H9 (cell line): ENCODE data around the gene IFNA4. TPM values are rescaled to one million over a fixed set of nuclear protein-coding genes. Genes with fewer than 3 reads are reported as not detected.

ENCODE experiments used
- DNase-seq: peaks from one replicate; pipeline ENCODE4 v3.0.0-alpha.2; 2017
- H2AFZ ChIP-seq: one replicate; pipeline ENCODE4 v1.6.1; 2013; ENCODE audit warnings: mild to moderate bottlenecking, low read length, control low read depth, moderate library complexity
- H2AK5ac ChIP-seq: 2 replicates; pipeline ENCODE4 v1.6.1; 2013; ENCODE audit warnings: low read length, control low read depth, mixed read lengths; ENCODE audit not compliant: insufficient read length
- H2BK120ac ChIP-seq: one replicate; pipeline ENCODE4 v1.6.1; 2013; ENCODE audit warnings: low read depth, mild to moderate bottlenecking, low read length, control low read depth, inconsistent platforms; ENCODE audit not compliant: poor library complexity, severe bottlenecking
- H2BK12ac ChIP-seq: 2 replicates; pipeline ENCODE4 v1.6.1; 2013; ENCODE audit warnings: low read length, control low read depth, mixed read lengths, low read depth; ENCODE audit not compliant: insufficient read length
- H2BK15ac ChIP-seq: 2 replicates; pipeline ENCODE4 v1.6.1; 2013; ENCODE audit warnings: low read depth, low read length, control low read depth
- H2BK20ac ChIP-seq: one replicate; pipeline ENCODE4 v1.6.1; 2013; ENCODE audit warnings: low read depth, mild to moderate bottlenecking, low read length, control low read depth, inconsistent platforms; ENCODE audit not compliant: poor library complexity, severe bottlenecking
- H2BK5ac ChIP-seq: 2 replicates; pipeline ENCODE4 v1.6.1; 2013; ENCODE audit warnings: low read length, control low read depth, mixed read lengths; ENCODE audit not compliant: insufficient read length
- H3K14ac ChIP-seq: 2 replicates; pipeline ENCODE4 v1.6.1; 2013; ENCODE audit warnings: low read length, control low read depth; ENCODE audit not compliant: insufficient read depth
- H3K18ac ChIP-seq: 2 replicates; pipeline ENCODE4 v1.6.1; 2013; ENCODE audit warnings: low read depth, mild to moderate bottlenecking, mixed read lengths, low read length, control low read depth; ENCODE audit not compliant: insufficient read length
- H3K23ac ChIP-seq: 2 replicates; pipeline ENCODE4 v1.6.1; 2013; ENCODE audit warnings: low read length, control low read depth, mixed read lengths, low read depth; ENCODE audit not compliant: insufficient read length
- H3K23me2 ChIP-seq: 2 replicates; pipeline ENCODE4 v1.6.1; 2013; ENCODE audit warnings: low read depth, mild to moderate bottlenecking, mixed read lengths, low read length, control low read depth; ENCODE audit not compliant: insufficient read length, poor library complexity, severe bottlenecking
- H3K27ac ChIP-seq: 2 replicates; pipeline ENCODE4 v1.5.1; 2013; ENCODE audit warnings: low read length, control low read depth, mixed read lengths, low read depth; ENCODE audit not compliant: insufficient read length
- H3K27me3 ChIP-seq: 2 replicates; pipeline ENCODE4 v1.6.1; 2013; ENCODE audit warnings: low read length, control low read depth, inconsistent platforms; ENCODE audit not compliant: insufficient read depth
- H3K4ac ChIP-seq: 2 replicates; pipeline ENCODE4 v1.6.1; 2013; ENCODE audit warnings: low read depth, mild to moderate bottlenecking, control low read depth, inconsistent platforms, low read length, moderate library complexity
- H3K4me1 ChIP-seq: 2 replicates; pipeline ENCODE4 v1.6.1; 2013; ENCODE audit warnings: low read length, control low read depth, inconsistent platforms; ENCODE audit not compliant: insufficient read depth
- H3K4me2 ChIP-seq: 2 replicates; pipeline ENCODE4 v1.6.1; 2013; ENCODE audit warnings: low read length, control low read depth, mixed read lengths; ENCODE audit not compliant: insufficient read length, insufficient read depth
- H3K56ac ChIP-seq: 2 replicates; pipeline ENCODE4 v1.6.1; 2013; ENCODE audit warnings: low read depth, mild to moderate bottlenecking, mixed read lengths, low read length, control low read depth; ENCODE audit not compliant: insufficient read length
- H3K79me1 ChIP-seq: 2 replicates; pipeline ENCODE4 v1.6.1; 2013; ENCODE audit warnings: low read depth, mild to moderate bottlenecking, moderate library complexity, low read length, control low read depth, inconsistent platforms; ENCODE audit not compliant: insufficient read depth, poor library complexity, severe bottlenecking
- H3K79me2 ChIP-seq: 2 replicates; pipeline ENCODE4 v1.6.1; 2013; ENCODE audit warnings: low read length, control low read depth, inconsistent platforms; ENCODE audit not compliant: insufficient read depth
- H3K9ac ChIP-seq: 2 replicates; pipeline ENCODE4 v1.6.1; 2013; ENCODE audit warnings: low read length, control low read depth, mixed read lengths; ENCODE audit not compliant: insufficient read length; ENCODE audit errors: extremely low read depth
- H3K9me3 ChIP-seq: one replicate; pipeline ENCODE4 v1.6.1; 2013; ENCODE audit warnings: low read depth, low read length, inconsistent platforms; ENCODE audit not compliant: control insufficient read depth
- H3T11ph ChIP-seq: one replicate; pipeline ENCODE4 v1.6.1; 2013; ENCODE audit warnings: mild to moderate bottlenecking, low read length, control low read depth, inconsistent platforms
- H4K20me1 ChIP-seq: one replicate; pipeline ENCODE4 v1.6.1; 2013; ENCODE audit not compliant: control insufficient read depth, insufficient read length, insufficient read depth
- H4K5ac ChIP-seq: 2 replicates; pipeline ENCODE4 v1.6.1; 2013; ENCODE audit warnings: low read depth, mild to moderate bottlenecking, mixed read lengths, low read length, control low read depth; ENCODE audit not compliant: insufficient read length
- H4K8ac ChIP-seq: replicated peaks from 2 replicates; pipeline ENCODE4 v1.6.1; 2013; ENCODE audit warnings: low read length, control low read depth, mixed read lengths, low read depth; ENCODE audit not compliant: insufficient read length
- H4K91ac ChIP-seq: 2 replicates; pipeline ENCODE4 v1.6.1; 2013; ENCODE audit warnings: low read depth, mild to moderate bottlenecking, moderate library complexity, mixed read lengths, low read length, control low read depth; ENCODE audit not compliant: insufficient read length
- H3K27ac Mint-ChIP-seq, 3 experiments: 2 replicates in 2 of 3; 3 replicates in 1 of 3; pipeline ENCODE4 v1.8.0; 2020 to 2021; ENCODE audit warnings: mixed read lengths in 3 of 3, mild to moderate bottlenecking in 1 of 3, moderate library complexity in 1 of 3
- H3K27me3 Mint-ChIP-seq: 2 replicates; pipeline ENCODE4 v1.8.0; 2021; ENCODE audit warnings: low read depth, mild to moderate bottlenecking, moderate library complexity, mixed read lengths
- H3K36me3 Mint-ChIP-seq, 3 experiments: 2 replicates in 2 of 3; 3 replicates in 1 of 3; pipeline ENCODE4 v1.8.0; 2020 to 2021; ENCODE audit warnings: low read depth in 3 of 3, mixed read lengths in 3 of 3; ENCODE audit not compliant: insufficient read depth in 1 of 3
- H3K4me1 Mint-ChIP-seq, 2 experiments: 2 replicates each; pipeline ENCODE4 v1.8.0; 2020; ENCODE audit warnings: mixed read lengths in 2 of 2
- H3K4me3 Mint-ChIP-seq, 2 experiments: 2 replicates in 1 of 2; 3 replicates in 1 of 2; pipeline ENCODE4 v1.8.0; 2020 to 2021; ENCODE audit warnings: mild to moderate bottlenecking in 2 of 2, mixed read lengths in 2 of 2, moderate library complexity in 1 of 2
- H3K9me3 Mint-ChIP-seq, 2 experiments: 2 replicates in 1 of 2; 3 replicates in 1 of 2; pipeline ENCODE4 v1.8.0; 2020; ENCODE audit warnings: mild to moderate bottlenecking in 2 of 2, mixed read lengths in 2 of 2, moderate library complexity in 1 of 2
- CTCF ChIP-seq: fragments of 200-600 bp; sonication (generic); conservative IDR thresholded peaks from 3 replicates; pipeline ENCODE4 v1.8.0; 2021; ENCODE audit warnings: antibody characterized with exemption, mild to moderate bottlenecking
- WGBS: extraction: QIAGEN DNeasy Blood & Tissue Kit; methylation state at CpG from one replicate; pipeline ENCODE4 v1.1.7; 2013; ENCODE audit warnings: missing lambda C conversion rate, low lambda C conversion rate, mixed read lengths; ENCODE audit not compliant: insufficient read length; ENCODE audit errors: extremely low coverage; 5-methylcytosine and 5-hydroxymethylcytosine counted together
- total RNA-seq: library from RNA; stranded (reverse); gene quantifications from 2 replicates; pipeline ENCODE4 v1.2.1, GENCODE V29; 2021

The IFNA4 gene
- total RNA-seq, 1 experiment from 2014 or later: not detected

GRCh38 chr9:21165516-21165915 lies 21.9 kb downstream of the IFNA4 start:
- DNase-seq: no peak
- Histone ChIP-seq H3K9ac (no peak overlapping the region), H4K20me1 (no peaks in the 10 kb centered on the region), H3K18ac (no peak overlapping the region), H3K79me1 (no peaks in the 10 kb centered on the region), H4K91ac (no peak overlapping the region), H2BK12ac (no peak overlapping the region), H3K56ac (no peak overlapping the region), H3K23me2 (no peaks in the 10 kb centered on the region), H2AK5ac (no peak overlapping the region), H3K9me3 (no peaks in the 10 kb centered on the region), H2BK5ac (no peak overlapping the region), H3K4me1 (no peaks in the 10 kb centered on the region), H3K27me3 (no peaks in the 10 kb centered on the region), H3K79me2 (no peaks in the 10 kb centered on the region), H3T11ph (no peak overlapping the region), H2BK20ac (no peak overlapping the region), H2BK120ac (no peak overlapping the region), H3K14ac (no peak overlapping the region), H3K23ac (no peak overlapping the region), H2BK15ac (no peak overlapping the region), H4K8ac (no peak overlapping the region), H3K4ac (no peak overlapping the region), H2AFZ (no peak overlapping the region), H3K27ac (no peak overlapping the region), H4K5ac (no peak overlapping the region), H3K4me2 (no peak overlapping the region)
- WGBS: no CpG with 5 or more reads among the region's 1 CpG
- Mint-ChIP-seq H3K4me1 (no peaks in the 10 kb centered on the region), H3K27me3 (peaks cover 5% of the 10 kb centered on the region), H3K4me3 (no peak overlapping the region), H3K9me3 (no peaks in the 10 kb centered on the region; a peak in 2 of 5 replicates), H3K27ac (no peak overlapping the region), H3K36me3 (no peaks in the 10 kb centered on the region)
- TF ChIP-seq CTCF: no peak
